ENCODE data around the gene CD58. TPM values are rescaled to one million over a fixed set of nuclear protein-coding genes. Genes with fewer than 3 reads are reported as not detected.
"Not testable (repeated sequence)": the region's sequence is repeated elsewhere in the genome, so short reads cannot be mapped to it uniquely, and the experiment has no call there.

Gene CD58
- total and polyA plus RNA-seq, 3 experiments from 2014 or later, result 29.9 to 49.1 (median 30.7) TPM

DNA sequence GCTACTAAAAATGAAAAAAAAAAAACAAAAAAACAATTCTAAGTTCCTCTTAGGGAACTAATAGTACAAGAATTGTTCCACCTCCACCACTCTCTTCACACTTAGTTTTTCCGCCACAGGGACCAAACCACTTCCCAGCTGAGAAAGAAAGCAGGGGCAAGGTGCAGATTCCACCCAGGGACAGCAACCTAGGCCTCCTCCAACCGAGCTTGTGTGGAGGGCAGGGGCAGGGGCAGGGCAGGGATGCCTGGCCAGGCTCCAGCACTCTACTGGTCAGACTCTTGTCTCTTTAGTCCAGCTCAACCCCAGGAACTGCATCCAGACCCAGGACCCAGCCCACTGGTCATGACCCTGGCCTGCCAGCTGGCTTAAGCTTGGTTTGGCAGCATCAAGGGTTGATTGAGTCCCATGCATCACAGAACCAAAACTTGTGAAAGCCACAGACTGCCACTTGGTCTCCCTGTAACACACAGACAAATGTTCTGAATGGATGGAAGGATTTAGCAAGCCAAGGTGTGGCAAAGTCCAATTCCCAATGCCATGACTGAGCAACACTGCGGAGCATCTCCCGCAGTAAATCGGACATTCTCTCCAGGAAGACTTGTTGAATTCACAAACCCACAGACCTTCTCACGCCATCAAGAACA is 19.7 kb upstream of the CD58 start:
- H3K9me3 ChIP-seq (ENCODE audit: low read length); H3K4me1 Mint-ChIP-seq; H3K4me3 Mint-ChIP-seq; H3K36me3 Mint-ChIP-seq; H3K4me3 ChIP-seq (ENCODE audit: low read length); DNase-seq; CTCF ChIA-PET; H3K27ac Mint-ChIP-seq; H3K27ac ChIP-seq (ENCODE audit: low read depth, low read length); H3K27me3 ChIP-seq (ENCODE audit: insufficient read depth, low read length, poor library complexity, severe bottlenecking); H3K27me3 Mint-ChIP-seq; H3K4me1 ChIP-seq (ENCODE audit: insufficient read depth, low read length); H3K36me3 ChIP-seq (ENCODE audit: insufficient read depth, low read length); H3K9me3 Mint-ChIP-seq: not testable (repeated sequence)
- POLR2A ChIA-PET, result interaction anchor here (0.7 kb wide), 1 partner anchor 210 kb away, joined by 4 read pairs; no protein-coding TSS in a partner anchor

DNA sequence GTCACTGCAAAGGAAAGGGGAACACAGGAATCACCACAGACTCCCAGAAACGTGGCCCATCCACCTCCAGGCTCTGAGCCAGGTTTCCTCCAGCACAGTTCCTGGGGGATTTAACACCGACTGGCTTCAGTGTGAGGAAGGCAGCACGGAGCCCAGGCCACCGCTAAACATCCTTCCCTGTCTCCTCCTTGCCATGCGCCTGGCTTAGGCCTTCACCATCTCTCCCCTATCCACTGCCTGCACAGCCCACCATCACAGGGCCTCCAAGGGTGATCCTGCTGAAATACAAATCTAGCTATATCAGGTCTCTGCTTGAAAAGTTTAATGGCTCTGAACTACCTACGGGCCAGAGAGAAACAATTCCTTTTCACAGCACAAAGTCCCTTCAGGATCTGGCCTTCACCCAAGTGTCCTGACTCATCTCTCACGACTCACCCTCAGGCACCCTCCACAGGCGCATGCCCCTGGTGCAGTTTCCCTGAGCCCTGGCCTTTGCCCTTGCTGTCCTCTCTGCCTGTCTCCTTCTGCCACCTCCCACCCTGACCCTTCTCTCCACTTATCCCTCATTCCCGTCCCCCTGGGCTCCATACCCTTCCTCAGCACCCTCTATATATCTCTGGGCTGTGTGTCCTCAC is 18.4 kb upstream of the CD58 start:
- H3K36me3 Mint-ChIP-seq; H3K27ac ChIP-seq (ENCODE audit: low read depth, low read length); H3K4me3 ChIP-seq (ENCODE audit: low read length); DNase-seq; H3K9me3 ChIP-seq (ENCODE audit: low read length); H3K27me3 ChIP-seq (ENCODE audit: insufficient read depth, low read length, poor library complexity, severe bottlenecking); H3K4me1 ChIP-seq (ENCODE audit: insufficient read depth, low read length); H3K36me3 ChIP-seq (ENCODE audit: insufficient read depth, low read length); H3K4me3 Mint-ChIP-seq; CTCF ChIA-PET; H3K4me1 Mint-ChIP-seq; H3K27me3 Mint-ChIP-seq; H3K27ac Mint-ChIP-seq; H3K9me3 Mint-ChIP-seq; POLR2A ChIA-PET: not testable (repeated sequence)

DNA sequence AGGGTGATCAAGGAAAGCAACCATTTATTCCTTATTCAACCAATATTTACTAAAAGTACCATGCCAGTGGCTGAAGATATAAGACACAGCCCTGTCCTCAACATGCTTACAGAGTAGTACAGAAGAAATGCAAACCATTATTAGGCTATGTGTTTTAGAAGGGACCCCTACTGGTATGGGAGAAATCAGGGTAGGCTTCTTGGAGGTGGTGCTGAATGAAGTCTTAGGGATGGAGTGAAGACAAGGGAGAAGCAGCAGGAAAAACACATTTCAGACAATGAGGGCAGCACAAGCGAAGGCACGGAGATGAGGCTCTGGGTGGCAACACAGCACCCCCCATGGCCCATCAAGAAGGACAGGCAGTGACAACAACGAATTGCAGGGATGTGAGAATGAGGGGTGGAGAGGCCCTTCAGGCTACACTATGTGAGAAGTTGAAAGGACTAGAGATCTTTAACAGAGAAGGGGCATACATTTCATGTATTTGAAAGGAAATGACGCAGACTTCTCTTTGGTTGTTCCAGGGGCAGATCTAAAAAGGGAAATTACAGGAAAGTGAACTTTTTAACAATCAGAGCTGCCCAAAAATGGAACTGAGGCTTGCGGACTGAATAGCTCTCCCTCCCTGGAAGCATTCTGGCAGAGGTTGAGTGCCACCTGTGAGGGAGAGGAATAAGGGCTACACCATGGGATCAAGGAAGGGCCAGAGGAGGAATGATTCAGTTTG is 16.8 kb upstream of the CD58 start:
- H3K36me3 ChIP-seq (ENCODE audit: insufficient read depth, low read length), result no peaks in the 10 kb centered on the region
- no peak for DNase-seq
- Mint-ChIP-seq H3K36me3 (no peaks in the 10 kb centered on the region), H3K27me3 (peaks cover 0 to 2% of the 10 kb centered on the region in 2 donors), H3K4me1 (no peaks in the 10 kb centered on the region), H3K4me3 (no peak overlapping the region), H3K27ac (no peak overlapping the region), H3K9me3 (no peaks in the 10 kb centered on the region)
- no peaks in the 10 kb centered on the region for H3K27me3 ChIP-seq (ENCODE audit: insufficient read depth, low read length, poor library complexity, severe bottlenecking)
- CTCF ChIA-PET, result no interaction called here
- no peaks in the 10 kb centered on the region for H3K4me1 ChIP-seq (ENCODE audit: insufficient read depth, low read length)
- no peak overlapping the region for H3K4me3 ChIP-seq (ENCODE audit: low read length)
- no peak overlapping the region for H3K27ac ChIP-seq (ENCODE audit: low read depth, low read length)
- POLR2A ChIA-PET, result no interaction called here
- H3K9me3 ChIP-seq (ENCODE audit: low read length), result no peaks in the 10 kb centered on the region

DNA sequence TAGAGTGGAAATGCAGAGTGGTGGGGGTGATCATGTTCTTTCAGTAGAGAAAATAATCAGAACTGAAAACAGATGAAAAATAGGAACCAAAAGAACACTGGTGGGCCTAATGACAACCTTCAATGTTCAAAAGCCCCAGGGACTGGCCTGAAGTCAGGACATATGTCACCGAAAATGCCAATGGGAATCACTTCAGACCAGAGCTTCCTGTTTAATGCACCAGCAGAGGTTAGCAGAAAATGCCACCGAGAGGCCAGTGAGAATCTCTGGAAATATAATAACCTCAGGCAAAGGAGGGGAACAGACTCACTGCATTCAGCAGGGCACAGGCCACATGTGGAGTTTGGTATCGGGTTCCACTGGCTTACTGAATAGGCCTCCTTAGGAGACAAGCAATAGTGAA is 15.9 kb upstream of the CD58 start:
- Mint-ChIP-seq H3K36me3 (no peaks in the 10 kb centered on the region), H3K4me3 (no peak overlapping the region), H3K27ac (no peak overlapping the region), H3K9me3 (no peaks in the 10 kb centered on the region), H3K4me1 (no peaks in the 10 kb centered on the region), H3K27me3 (peaks cover 0 to 2% of the 10 kb centered on the region in 2 donors)
- Histone ChIP-seq H3K4me3 (ENCODE audit: low read length) (no peak overlapping the region), H3K9me3 (ENCODE audit: low read length) (no peaks in the 10 kb centered on the region), H3K27me3 (ENCODE audit: insufficient read depth, low read length, poor library complexity, severe bottlenecking) (no peaks in the 10 kb centered on the region), H3K36me3 (ENCODE audit: insufficient read depth, low read length) (no peaks in the 10 kb centered on the region), H3K4me1 (ENCODE audit: insufficient read depth, low read length) (no peaks in the 10 kb centered on the region), H3K27ac (ENCODE audit: low read depth, low read length) (no peak overlapping the region)
- CTCF ChIA-PET, result interaction anchor here (0.9 kb wide), 1 partner anchor 9 kb away, joined by 3 read pairs; no protein-coding TSS in a partner anchor
- no peak for DNase-seq
- POLR2A ChIA-PET, result no interaction called here

DNA sequence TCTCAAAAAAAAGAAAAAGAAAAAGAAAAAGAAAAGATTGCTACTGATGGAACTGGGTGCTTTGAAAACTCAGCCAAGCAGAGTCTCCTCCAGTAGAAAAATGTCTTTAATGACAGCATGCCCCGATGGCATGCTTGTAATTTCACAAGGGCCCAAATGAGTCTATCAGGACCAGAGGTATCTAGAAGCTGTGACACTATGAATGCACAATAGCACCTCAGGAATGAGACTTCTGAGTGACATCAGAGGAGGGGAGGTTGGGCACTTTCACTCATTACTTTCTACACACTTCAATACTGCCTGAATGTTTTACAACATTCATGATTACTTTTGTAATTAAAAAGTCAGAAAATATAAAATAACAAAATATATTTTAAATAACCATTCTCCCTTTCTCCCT is 15.1 kb upstream of the CD58 start:
- Mint-ChIP-seq H3K27me3 (peaks cover 0 to 2% of the 10 kb centered on the region in 2 donors), H3K9me3 (no peaks in the 10 kb centered on the region), H3K4me3 (no peak overlapping the region)

DNA sequence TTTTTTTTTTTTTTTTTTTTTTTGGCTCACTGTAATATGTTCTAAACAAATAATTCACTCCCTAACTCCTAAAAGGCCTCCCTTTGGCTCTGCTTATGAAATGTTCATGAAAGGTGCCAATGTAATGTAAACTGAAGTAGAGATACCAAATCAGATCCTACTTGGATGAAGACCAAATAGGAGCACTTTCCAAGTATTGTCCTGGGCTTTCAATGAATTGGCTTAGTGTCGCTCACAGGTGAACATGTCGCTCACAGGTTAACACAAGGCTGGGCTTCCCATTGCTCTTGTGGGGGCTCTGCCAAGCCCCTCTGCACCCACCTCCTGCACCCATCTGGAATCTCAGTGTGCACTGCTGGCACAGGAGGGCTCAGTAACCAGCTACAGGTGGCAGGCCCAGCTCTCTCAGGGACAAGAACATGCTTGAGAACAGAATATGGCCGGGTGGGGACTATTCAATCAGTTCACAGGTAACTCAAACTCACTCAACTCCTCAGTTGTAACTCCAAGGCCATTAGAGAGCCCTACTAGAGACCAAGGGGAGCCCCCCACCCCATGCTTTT is 10.6 kb upstream of the CD58 start:
- Mint-ChIP-seq H3K4me1 (no peaks in the 10 kb centered on the region), H3K4me3 (no peak overlapping the region), H3K36me3 (no peaks in the 10 kb centered on the region), H3K27ac (no peak overlapping the region), H3K27me3 (peaks cover 2 to 7% of the 10 kb centered on the region in 2 donors), H3K9me3 (no peaks in the 10 kb centered on the region)
- DNase-seq, result no peak
- no peaks in the 10 kb centered on the region for H3K4me1 ChIP-seq (ENCODE audit: insufficient read depth, low read length)
- no peaks in the 10 kb centered on the region for H3K9me3 ChIP-seq (ENCODE audit: low read length)
- H3K27ac ChIP-seq (ENCODE audit: low read depth, low read length), result no peak overlapping the region
- H3K36me3 ChIP-seq (ENCODE audit: insufficient read depth, low read length), result no peaks in the 10 kb centered on the region
- ChIA-PET POLR2A (no interaction called here), CTCF (interaction anchor here (4.1 kb wide), 1 partner anchor 14 kb away, joined by 14 read pairs; no protein-coding TSS in a partner anchor)
- H3K4me3 ChIP-seq (ENCODE audit: low read length), result no peak overlapping the region
- H3K27me3 ChIP-seq (ENCODE audit: insufficient read depth, low read length, poor library complexity, severe bottlenecking), result no peaks in the 10 kb centered on the region

More for the DNA sequence above, 15.1 kb upstream of the CD58 start:
- Histone ChIP-seq H3K27me3 (ENCODE audit: insufficient read depth, low read length, poor library complexity, severe bottlenecking) (no peaks in the 10 kb centered on the region), H3K27ac (ENCODE audit: low read depth, low read length) (no peak overlapping the region), H3K4me3 (ENCODE audit: low read length) (no peak overlapping the region), H3K36me3 (ENCODE audit: insufficient read depth, low read length) (no peaks in the 10 kb centered on the region), H3K4me1 (ENCODE audit: insufficient read depth, low read length) (no peaks in the 10 kb centered on the region), H3K9me3 (ENCODE audit: low read length) (no peaks in the 10 kb centered on the region)
- DNase-seq, result no peak
- Mint-ChIP-seq H3K36me3 (no peaks in the 10 kb centered on the region), H3K4me1 (no peaks in the 10 kb centered on the region), H3K27ac (no peak overlapping the region)
- CTCF ChIA-PET, result interaction anchor here (0.9 kb wide), 1 partner anchor 10 kb away, joined by 3 read pairs; no protein-coding TSS in a partner anchor
- POLR2A ChIA-PET, result no interaction called here

DNA sequence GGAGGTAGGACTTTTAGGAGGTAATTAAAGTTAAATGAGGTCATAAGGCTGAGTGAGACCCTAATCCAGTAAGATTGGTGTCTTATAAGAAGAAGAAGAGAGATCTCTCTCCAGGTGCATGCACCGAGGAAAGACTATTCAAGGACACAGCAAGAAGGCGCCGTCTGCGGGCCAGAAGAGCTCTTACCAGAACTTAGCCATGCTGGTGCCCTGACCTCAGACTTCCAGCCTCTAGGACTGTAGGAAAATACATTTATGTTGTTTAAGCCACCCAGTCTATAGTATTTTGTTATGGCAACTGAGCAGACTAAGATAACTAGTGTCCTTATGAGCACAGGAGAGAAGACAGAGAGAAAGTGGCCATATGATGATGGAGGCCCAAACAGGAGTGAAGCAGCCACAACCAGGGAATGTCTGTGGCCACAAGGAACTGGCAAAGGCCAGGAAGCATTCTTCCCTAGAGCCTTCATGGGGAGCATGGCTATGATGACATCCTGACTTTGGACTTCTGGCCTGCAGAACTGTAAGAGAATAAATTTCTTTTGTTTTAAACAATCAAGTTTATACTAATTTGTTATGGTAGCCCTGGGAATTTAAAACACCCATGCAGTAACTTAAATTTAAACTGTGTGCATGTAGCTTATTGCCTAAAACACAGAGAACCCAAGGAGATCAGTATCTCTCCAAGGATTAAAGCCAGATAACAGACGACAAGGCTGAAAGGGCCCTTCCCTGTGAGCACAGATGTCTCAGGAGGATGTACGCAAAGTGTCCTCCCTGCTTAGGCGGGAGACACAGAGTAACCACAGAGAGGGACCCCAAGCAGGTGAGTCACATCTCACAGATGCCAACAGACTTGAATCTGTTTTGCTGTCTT is 9.9 kb upstream of the CD58 start:
- Histone ChIP-seq H3K4me3 (ENCODE audit: low read length) (no peak overlapping the region), H3K27ac (ENCODE audit: low read depth, low read length) (no peak overlapping the region), H3K27me3 (ENCODE audit: insufficient read depth, low read length, poor library complexity, severe bottlenecking) (no peaks in the 10 kb centered on the region), H3K9me3 (ENCODE audit: low read length) (no peaks in the 10 kb centered on the region), H3K36me3 (ENCODE audit: insufficient read depth, low read length) (no peaks in the 10 kb centered on the region), H3K4me1 (ENCODE audit: insufficient read depth, low read length) (no peaks in the 10 kb centered on the region)
- ChIA-PET POLR2A (no interaction called here), CTCF (no interaction called here)
- peak overlapping the region in 1 of 8 donors; percentile 29 for H3K27ac Mint-ChIP-seq
- no peak for DNase-seq
- no peak overlapping the region for H3K4me3 Mint-ChIP-seq
- H3K36me3 Mint-ChIP-seq, result no peaks in the 10 kb centered on the region
- peaks cover 2 to 8% of the 10 kb centered on the region in 2 donors for H3K27me3 Mint-ChIP-seq
- no peaks in the 10 kb centered on the region for H3K9me3 Mint-ChIP-seq
- H3K4me1 Mint-ChIP-seq, result no peaks in the 10 kb centered on the region

Data from CD8-positive, alpha-beta memory T cell (primary cell).